BLaER1 (cell line): Measurements from ENCODE around the gene ALDH1B1.
"Not testable (repeated sequence)": the region's sequence is repeated elsewhere in the genome, so short reads cannot be mapped to it uniquely, and the experiment has no call there.

Source experiments
- H3K27ac ChIP-seq: shearing (Covaris generic); formaldehyde crosslinking; 2 replicates; pipeline ENCODE4 v1.8.1; 2022
- H3K27me3 ChIP-seq: shearing (Covaris generic); formaldehyde crosslinking; 2 replicates; pipeline ENCODE4 v1.8.1; 2022
- H3K36me3 ChIP-seq: shearing (Covaris generic); formaldehyde crosslinking; 2 replicates; pipeline ENCODE4 v1.8.1; 2022
- H3K4me1 ChIP-seq: shearing (Covaris generic); formaldehyde crosslinking; 2 replicates; pipeline ENCODE4 v1.8.1; 2022
- H3K4me2 ChIP-seq: shearing (Covaris generic); formaldehyde crosslinking; 2 replicates; pipeline ENCODE4 v1.8.1; 2022
- H3K4me3 ChIP-seq: shearing (Covaris generic); formaldehyde crosslinking; 2 replicates; pipeline ENCODE4 v1.8.1; 2022
- H3K9ac ChIP-seq: shearing (Covaris generic); formaldehyde crosslinking; 2 replicates; pipeline ENCODE4 v1.8.1; 2022
- H3K9me3 ChIP-seq: shearing (Covaris generic); formaldehyde crosslinking; 2 replicates; pipeline ENCODE4 v1.8.1; 2022
- H4K20me1 ChIP-seq: shearing (Covaris generic); formaldehyde crosslinking; 2 replicates; pipeline ENCODE4 v1.8.1; 2022
- Cebpa-rat ChIP-seq: shearing (Covaris generic); IDR thresholded peaks from 2 replicates; pipeline ENCODE4 v1.8.1; 2022

Gene ALDH1B1

GRCh38 chr9:38394416-38394815 lies 1.9 kb downstream of the ALDH1B1 start:
- peak overlapping the region; percentile 95; the same call in 1 of the 2 replicates for H3K4me2 ChIP-seq
- TF ChIP-seq Cebpa-rat, result no peak

GRCh38 chr9:38395653-38396370 lies 3.3 kb downstream of the ALDH1B1 start:
- Histone ChIP-seq H4K20me1 (peaks cover 9% of the 10 kb centered on the region), H3K36me3 (peaks cover 32% of the 10 kb centered on the region), H3K27me3 (no peaks in the 10 kb centered on the region), H3K4me1 (peaks cover 26% of the 10 kb centered on the region), H3K4me2 (no peak overlapping the region), H3K27ac (no peak overlapping the region), H3K4me3 (no peak overlapping the region), H3K9me3 (no peaks in the 10 kb centered on the region), H3K9ac (no peak overlapping the region)
- TF ChIP-seq Cebpa-rat, result no peak

More at GRCh38 chr9:38394416-38394815, 1.9 kb downstream of the ALDH1B1 start:
- H3K4me1 ChIP-seq, result peaks cover 23% of the 10 kb centered on the region
- peaks cover 9% of the 10 kb centered on the region for H4K20me1 ChIP-seq
- H3K36me3 ChIP-seq, result peaks cover 32% of the 10 kb centered on the region
- H3K27ac ChIP-seq, result no peak overlapping the region
- no peak overlapping the region; the same call in 1 of the 2 replicates for H3K9ac ChIP-seq
- no peak overlapping the region for H3K4me3 ChIP-seq
- H3K9me3 ChIP-seq, result no peaks in the 10 kb centered on the region
- H3K27me3 ChIP-seq, result no peaks in the 10 kb centered on the region

GRCh38 chr9:38396371-38396671 lies 3.8 kb downstream of the ALDH1B1 start:
- Histone ChIP-seq H3K9me3 (no peaks in the 10 kb centered on the region), H3K4me2 (no peak overlapping the region), H3K9ac (no peak overlapping the region), H3K27ac (no peak overlapping the region), H3K4me3 (no peak overlapping the region), H3K27me3 (no peaks in the 10 kb centered on the region), H3K36me3 (peaks cover 32% of the 10 kb centered on the region), H4K20me1 (peaks cover 9% of the 10 kb centered on the region), H3K4me1 (peaks cover 26% of the 10 kb centered on the region)
- TF ChIP-seq Cebpa-rat, result no peak

GRCh38 chr9:38399191-38399590 lies 6.7 kb downstream of the ALDH1B1 start:
- H3K4me3 ChIP-seq, H3K9me3 ChIP-seq, H4K20me1 ChIP-seq, H3K4me2 ChIP-seq, H3K27me3 ChIP-seq, H3K27ac ChIP-seq, H3K9ac ChIP-seq: not testable (repeated sequence)
- Histone ChIP-seq H3K36me3 (peaks cover 32% of the 10 kb centered on the region), H3K4me1 (peaks cover 19% of the 10 kb centered on the region)

GRCh38 chr9:38401994-38402393 lies 9.5 kb downstream of the ALDH1B1 start:
- Histone ChIP-seq H3K4me3 (no peak overlapping the region), H3K4me1 (peaks cover 11% of the 10 kb centered on the region), H3K4me2 (no peak overlapping the region), H4K20me1 (peaks cover 5% of the 10 kb centered on the region), H3K36me3 (peaks cover 10% of the 10 kb centered on the region), H3K27me3 (no peaks in the 10 kb centered on the region), H3K9me3 (no peaks in the 10 kb centered on the region), H3K9ac (no peak overlapping the region), H3K27ac (no peak overlapping the region)
- no peak for TF ChIP-seq Cebpa-rat

- Histone ChIP-seq H3K4me2 (no peak overlapping the region), H3K36me3 (no peaks in the 10 kb centered on the region; the same call in 1 of the 2 replicates), H4K20me1 (no peaks in the 10 kb centered on the region), H3K27ac (no peak overlapping the region), H3K9ac (no peak overlapping the region), H3K4me1 (peaks cover 11% of the 10 kb centered on the region), H3K4me3 (no peak overlapping the region), H3K27me3 (no peaks in the 10 kb centered on the region), H3K9me3 (no peaks in the 10 kb centered on the region)
- TF ChIP-seq Cebpa-rat, result no peak
Measured at GRCh38 chr9:38404314-38404713, 11.8 kb downstream of the ALDH1B1 start.

- no peak for TF ChIP-seq Cebpa-rat
- H4K20me1 ChIP-seq, result no peaks in the 10 kb centered on the region
- H3K27me3 ChIP-seq, result no peaks in the 10 kb centered on the region
- H3K4me2 ChIP-seq, result no peak overlapping the region
- H3K27ac ChIP-seq, result no peak overlapping the region
- no peak overlapping the region for H3K4me3 ChIP-seq
- no peaks in the 10 kb centered on the region for H3K36me3 ChIP-seq
- no peaks in the 10 kb centered on the region for H3K9me3 ChIP-seq
- H3K4me1 ChIP-seq, result peaks cover 8% of the 10 kb centered on the region
- no peak overlapping the region for H3K9ac ChIP-seq
Measured at GRCh38 chr9:38405785-38406184, 13.3 kb downstream of the ALDH1B1 start.

GRCh38 chr9:38406476-38407186 lies 14.1 kb downstream of the ALDH1B1 start:
- no peak overlapping the region for H3K4me2 ChIP-seq
- H3K9ac ChIP-seq, result no peak overlapping the region
- no peaks in the 10 kb centered on the region for H3K9me3 ChIP-seq
- H3K27me3 ChIP-seq, result no peaks in the 10 kb centered on the region
- peaks cover 8% of the 10 kb centered on the region for H3K4me1 ChIP-seq
- H3K36me3 ChIP-seq, result no peaks in the 10 kb centered on the region
- H3K4me3 ChIP-seq, result no peak overlapping the region
- TF ChIP-seq Cebpa-rat, result no peak
- H3K27ac ChIP-seq, result no peak overlapping the region
- no peaks in the 10 kb centered on the region for H4K20me1 ChIP-seq

GRCh38 chr9:38408719-38409118 lies 16.2 kb downstream of the ALDH1B1 start:
- Histone ChIP-seq H3K27me3 (no peaks in the 10 kb centered on the region), H4K20me1 (no peaks in the 10 kb centered on the region), H3K9ac (no peak overlapping the region), H3K4me1 (no peaks in the 10 kb centered on the region), H3K4me2 (no peak overlapping the region), H3K27ac (no peak overlapping the region), H3K9me3 (no peaks in the 10 kb centered on the region), H3K4me3 (no peak overlapping the region), H3K36me3 (no peaks in the 10 kb centered on the region)
- TF ChIP-seq Cebpa-rat, result no peak

GRCh38 chr9:38412751-38413150 lies 20.2 kb downstream of the ALDH1B1 start:
- Histone ChIP-seq H3K4me2 (no peak overlapping the region), H3K9me3 (no peaks in the 10 kb centered on the region), H3K27ac (no peak overlapping the region), H3K4me3 (no peak overlapping the region), H3K4me1 (no peaks in the 10 kb centered on the region), H3K27me3 (no peaks in the 10 kb centered on the region), H4K20me1 (no peaks in the 10 kb centered on the region), H3K36me3 (no peaks in the 10 kb centered on the region), H3K9ac (no peak overlapping the region)
- no peak for TF ChIP-seq Cebpa-rat
